ENCODE data around the gene ARHGAP32. TPM values are rescaled to one million over a fixed set of nuclear protein-coding genes. Genes with fewer than 3 reads are reported as not detected.
A peak's percentile ranks its signal among the peaks of the same experiment; 100 is the strongest.

ARHGAP32 gene
- total RNA-seq, 1 experiment from 2014 or later = 22.0 TPM

GRCh38 chr11:129089279-129089678, 102.8 kb downstream of the ARHGAP32 start:
- H3K18ac ChIP-seq (ENCODE audit: insufficient read length, low read depth, low read length) = no peak overlapping the region
- no peak overlapping the region for H3T11ph ChIP-seq (ENCODE audit: low read length)
- H3K23me2 ChIP-seq (ENCODE audit: insufficient read length, low read depth, low read length, poor library complexity, severe bottlenecking) = no peaks in the 10 kb centered on the region
- H3K23ac ChIP-seq (ENCODE audit: insufficient read length, low read depth, low read length) = no peak overlapping the region
- Mint-ChIP-seq H3K27ac (peak overlapping the region in 1 of 3 experiments; percentile 82; a peak in 2 of 7 replicates), H3K36me3 (ENCODE audit: insufficient read depth in 1 of 3, low read depth in 3 of 3) (peaks cover 5 to 11% (median 10%) of the 10 kb centered on the region in 3 experiments), H3K9me3 (peaks cover 6 to 9% of the 10 kb centered on the region in 2 experiments), H3K4me1 (peaks cover 10 to 12% of the 10 kb centered on the region in 2 experiments), H3K27me3 (ENCODE audit: low read depth) (no peaks in the 10 kb centered on the region), H3K4me3 (no peak overlapping the region)
- no CpG with 5 or more reads among the region's 5 CpGs for WGBS (ENCODE audit: extremely low coverage, insufficient read length, low lambda C conversion rate)
- no peak overlapping the region for H3K14ac ChIP-seq (ENCODE audit: insufficient read depth, low read length)
- H3K9ac ChIP-seq (ENCODE audit: extremely low read depth, insufficient read length, low read length) = no peak overlapping the region
- H2AK5ac ChIP-seq (ENCODE audit: insufficient read length, low read length) = no peak overlapping the region
- H3K4me1 ChIP-seq (ENCODE audit: insufficient read depth, low read length) = no peaks in the 10 kb centered on the region
- H4K20me1 ChIP-seq (ENCODE audit: control insufficient read depth, insufficient read depth, insufficient read length) = no peaks in the 10 kb centered on the region
- no peak overlapping the region for H2BK12ac ChIP-seq (ENCODE audit: insufficient read length, low read depth, low read length)
- H3K79me2 ChIP-seq (ENCODE audit: insufficient read depth, low read length) = no peaks in the 10 kb centered on the region; the same call in 1 of the 2 replicates
- H3K4me2 ChIP-seq (ENCODE audit: insufficient read depth, insufficient read length, low read length) = no peak overlapping the region
- no peak overlapping the region for H3K27ac ChIP-seq (ENCODE audit: insufficient read length, low read depth, low read length)
- no peak overlapping the region for H3K4ac ChIP-seq (ENCODE audit: low read depth, low read length)
- no peak overlapping the region for H4K5ac ChIP-seq (ENCODE audit: insufficient read length, low read depth, low read length)
- H3K56ac ChIP-seq (ENCODE audit: insufficient read length, low read depth, low read length) = no peak overlapping the region
- H2BK15ac ChIP-seq (ENCODE audit: low read depth, low read length) = no peak overlapping the region
- H3K79me1 ChIP-seq (ENCODE audit: insufficient read depth, low read depth, low read length, poor library complexity, severe bottlenecking) = no peaks in the 10 kb centered on the region
- no peaks in the 10 kb centered on the region for H3K9me3 ChIP-seq (ENCODE audit: control insufficient read depth, low read depth, low read length)
- H4K8ac ChIP-seq (replicated peaks; ENCODE audit: insufficient read length, low read depth, low read length) = no peak overlapping the region
- TF ChIP-seq CTCF (conservative IDR thresholded peaks at IDR 0.05) = no peak
- no peak overlapping the region for H2BK120ac ChIP-seq (ENCODE audit: low read depth, low read length, poor library complexity, severe bottlenecking)
- H2BK5ac ChIP-seq (ENCODE audit: insufficient read length, low read length) = no peak overlapping the region
- no peaks in the 10 kb centered on the region for H3K27me3 ChIP-seq (ENCODE audit: insufficient read depth, low read length)
- DNase-seq = no peak
- no peak overlapping the region for H2AFZ ChIP-seq (ENCODE audit: low read length)
- no peak overlapping the region for H2BK20ac ChIP-seq (ENCODE audit: low read depth, low read length, poor library complexity, severe bottlenecking)
- no peak overlapping the region for H4K91ac ChIP-seq (ENCODE audit: insufficient read length, low read depth, low read length)
